ENCODE results near the gene OR6N2. TPM values are rescaled to one million over a fixed set of nuclear protein-coding genes. Genes with fewer than 3 reads are reported as not detected.

Gene OR6N2
- total RNA-seq, 1 donor from 2014 or later: not detected

DNA sequence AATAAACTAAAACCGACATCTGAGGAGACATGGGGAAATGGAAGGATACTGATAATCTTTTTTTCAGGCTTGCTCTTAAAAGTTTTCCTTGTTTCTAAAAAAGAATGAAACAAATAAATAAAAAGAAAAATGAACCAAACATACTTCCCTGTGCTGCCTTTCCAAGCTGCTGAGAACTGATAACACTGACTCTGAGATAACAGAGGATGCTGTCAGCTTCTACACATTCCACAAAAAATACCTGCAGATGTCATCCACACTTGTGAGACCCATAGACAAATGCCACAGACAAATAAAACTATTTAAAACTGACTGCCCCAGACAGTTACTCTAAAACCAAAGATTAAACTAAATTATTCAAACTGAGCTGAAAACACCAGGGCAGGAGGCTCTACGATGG lies 48.5 kb downstream of the OR6N2 start:
- Histone ChIP-seq H3K4me1 (ENCODE audit: insufficient read depth, low read length) (no peaks in the 10 kb centered on the region), H3K9ac (ENCODE audit: low read length) (no peak overlapping the region), H4K20me1 (ENCODE audit: insufficient read depth, low read length) (no peaks in the 10 kb centered on the region), H3K27ac (ENCODE audit: low read depth, low read length) (no peak overlapping the region), H3K4me3 (ENCODE audit: insufficient read depth, low read depth, low read length) (no peak overlapping the region), H3K9me3 (ENCODE audit: insufficient read depth, low read depth, low read length) (no peaks in the 10 kb centered on the region), H2AFZ (ENCODE audit: low read depth, low read length) (no peak overlapping the region), H3K36me3 (ENCODE audit: insufficient read depth, low read length) (no peaks in the 10 kb centered on the region), H3K79me2 (ENCODE audit: insufficient read depth, low read length) (no peaks in the 10 kb centered on the region), H3K27me3 (ENCODE audit: insufficient read depth, low read length) (no peaks in the 10 kb centered on the region), H3K4me2 (ENCODE audit: low read length) (no peak overlapping the region)
- H3K36me3 Mint-ChIP-seq (ENCODE audit: low read depth, unreplicated experiment): no peaks in the 10 kb centered on the region
- DNase-seq (ENCODE audit: low read depth) (no peak), FAIRE-seq (no peak)
- H3K4me1 Mint-ChIP-seq (ENCODE audit: low read depth, unreplicated experiment): peaks cover 4% of the 10 kb centered on the region
- no peak overlapping the region for H3K4me3 Mint-ChIP-seq (ENCODE audit: unreplicated experiment)
- H3K27me3 Mint-ChIP-seq (ENCODE audit: low read depth, unreplicated experiment): peaks cover 2% of the 10 kb centered on the region
- H3K9me3 Mint-ChIP-seq (ENCODE audit: unreplicated experiment): no peaks in the 10 kb centered on the region
- no peak overlapping the region for H3K27ac Mint-ChIP-seq (ENCODE audit: unreplicated experiment)
- TF ChIP-seq, protein P1, sequence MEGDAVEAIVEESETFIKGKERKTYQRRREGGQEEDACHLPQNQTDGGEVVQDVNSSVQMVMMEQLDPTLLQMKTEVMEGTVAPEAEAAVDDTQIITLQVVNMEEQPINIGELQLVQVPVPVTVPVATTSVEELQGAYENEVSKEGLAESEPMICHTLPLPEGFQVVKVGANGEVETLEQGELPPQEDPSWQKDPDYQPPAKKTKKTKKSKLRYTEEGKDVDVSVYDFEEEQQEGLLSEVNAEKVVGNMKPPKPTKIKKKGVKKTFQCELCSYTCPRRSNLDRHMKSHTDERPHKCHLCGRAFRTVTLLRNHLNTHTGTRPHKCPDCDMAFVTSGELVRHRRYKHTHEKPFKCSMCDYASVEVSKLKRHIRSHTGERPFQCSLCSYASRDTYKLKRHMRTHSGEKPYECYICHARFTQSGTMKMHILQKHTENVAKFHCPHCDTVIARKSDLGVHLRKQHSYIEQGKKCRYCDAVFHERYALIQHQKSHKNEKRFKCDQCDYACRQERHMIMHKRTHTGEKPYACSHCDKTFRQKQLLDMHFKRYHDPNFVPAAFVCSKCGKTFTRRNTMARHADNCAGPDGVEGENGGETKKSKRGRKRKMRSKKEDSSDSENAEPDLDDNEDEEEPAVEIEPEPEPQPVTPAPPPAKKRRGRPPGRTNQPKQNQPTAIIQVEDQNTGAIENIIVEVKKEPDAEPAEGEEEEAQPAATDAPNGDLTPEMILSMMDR (IDR thresholded peaks at IDR 0.05; ENCODE audit: insufficient read depth, low read depth, low read length): no peak
- no peak for TF ChIP-seq EZH2 (IDR thresholded peaks at IDR 0.05; ENCODE audit: insufficient read depth, low read length)

DNA sequence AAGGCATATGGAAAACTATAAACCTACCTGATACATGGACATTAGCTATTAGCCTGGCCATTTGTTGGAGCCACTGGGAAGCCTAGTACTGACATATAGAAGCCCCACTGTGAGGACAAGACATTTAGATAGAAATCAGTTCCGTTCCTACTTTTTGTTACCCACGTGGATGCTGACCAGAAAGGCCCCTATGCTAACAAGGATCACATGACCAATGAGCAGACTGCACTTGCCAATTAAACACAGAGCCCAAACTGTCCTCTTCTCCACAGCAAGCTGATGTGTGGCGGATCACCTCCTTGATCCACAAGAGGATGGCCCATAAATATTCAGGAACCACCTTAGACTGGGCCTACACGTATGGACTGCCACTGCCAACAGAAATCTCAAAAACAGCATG lies 49.3 kb downstream of the OR6N2 start:
- DNase-seq (ENCODE audit: low read depth) (no peak), FAIRE-seq (no peak)
- H3K4me1 ChIP-seq (ENCODE audit: insufficient read depth, low read length): no peaks in the 10 kb centered on the region
- no peak overlapping the region for H3K4me3 ChIP-seq (ENCODE audit: insufficient read depth, low read depth, low read length)
- H3K4me3 Mint-ChIP-seq (ENCODE audit: unreplicated experiment): no peak overlapping the region
- H3K4me2 ChIP-seq (ENCODE audit: low read length): no peak overlapping the region
- no peak overlapping the region for H3K9ac ChIP-seq (ENCODE audit: low read length)
- H2AFZ ChIP-seq (ENCODE audit: low read depth, low read length): no peak overlapping the region
- no peaks in the 10 kb centered on the region for H3K27me3 ChIP-seq (ENCODE audit: insufficient read depth, low read length)
- peaks cover 2% of the 10 kb centered on the region for H3K27me3 Mint-ChIP-seq (ENCODE audit: low read depth, unreplicated experiment)
- H3K36me3 Mint-ChIP-seq (ENCODE audit: low read depth, unreplicated experiment): no peaks in the 10 kb centered on the region
- H3K4me1 Mint-ChIP-seq (ENCODE audit: low read depth, unreplicated experiment): peaks cover 4% of the 10 kb centered on the region
- no peak overlapping the region for H3K27ac Mint-ChIP-seq (ENCODE audit: unreplicated experiment)
- no peak for TF ChIP-seq EZH2 (IDR thresholded peaks at IDR 0.05; ENCODE audit: insufficient read depth, low read length)
- TF ChIP-seq, protein P1 (IDR thresholded peaks at IDR 0.05; ENCODE audit: insufficient read depth, low read depth, low read length): no peak
- H3K9me3 ChIP-seq (ENCODE audit: insufficient read depth, low read depth, low read length): no peaks in the 10 kb centered on the region
- no peaks in the 10 kb centered on the region for H4K20me1 ChIP-seq (ENCODE audit: insufficient read depth, low read length)
- no peaks in the 10 kb centered on the region for H3K36me3 ChIP-seq (ENCODE audit: insufficient read depth, low read length)
- no peak overlapping the region for H3K27ac ChIP-seq (ENCODE audit: low read depth, low read length)
- no peaks in the 10 kb centered on the region for H3K9me3 Mint-ChIP-seq (ENCODE audit: unreplicated experiment)
- no peaks in the 10 kb centered on the region for H3K79me2 ChIP-seq (ENCODE audit: insufficient read depth, low read length)

DNA sequence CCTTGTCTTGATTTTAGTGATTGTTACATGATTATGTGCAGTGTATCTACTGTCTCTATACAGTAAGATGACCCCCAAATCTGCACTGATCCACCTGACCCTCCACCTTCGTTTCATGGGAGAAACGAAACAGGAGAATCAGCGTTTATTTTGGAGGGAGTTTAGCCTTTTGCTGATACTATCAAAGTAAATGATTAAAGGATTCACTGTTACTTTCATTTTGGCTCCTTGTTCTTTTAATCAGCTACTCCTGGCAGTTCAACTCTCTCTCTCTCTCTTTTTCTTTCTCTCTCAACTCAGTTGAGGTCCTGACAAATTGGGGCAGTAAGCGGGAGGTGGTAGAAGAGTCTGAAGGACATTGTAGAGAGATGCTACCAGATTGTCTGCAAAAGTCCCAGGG lies 50.6 kb downstream of the OR6N2 start:
- H3K9me3 ChIP-seq (ENCODE audit: insufficient read depth, low read depth, low read length): no peaks in the 10 kb centered on the region
- H3K79me2 ChIP-seq (ENCODE audit: insufficient read depth, low read length): no peaks in the 10 kb centered on the region
- FAIRE-seq (no peak), DNase-seq (ENCODE audit: low read depth) (no peak)
- no peaks in the 10 kb centered on the region for H3K27me3 ChIP-seq (ENCODE audit: insufficient read depth, low read length)
- no peaks in the 10 kb centered on the region for H3K9me3 Mint-ChIP-seq (ENCODE audit: unreplicated experiment)
- H4K20me1 ChIP-seq (ENCODE audit: insufficient read depth, low read length): no peaks in the 10 kb centered on the region
- TF ChIP-seq, protein P1 (IDR thresholded peaks at IDR 0.05; ENCODE audit: insufficient read depth, low read depth, low read length): no peak
- no peak for TF ChIP-seq EZH2 (IDR thresholded peaks at IDR 0.05; ENCODE audit: insufficient read depth, low read length)
- H3K4me3 Mint-ChIP-seq (ENCODE audit: unreplicated experiment): no peak overlapping the region
- no peak overlapping the region for H3K4me2 ChIP-seq (ENCODE audit: low read length)
- H3K27me3 Mint-ChIP-seq (ENCODE audit: low read depth, unreplicated experiment): peaks cover 2% of the 10 kb centered on the region
- H3K9ac ChIP-seq (ENCODE audit: low read length): no peak overlapping the region
- no peaks in the 10 kb centered on the region for H3K36me3 ChIP-seq (ENCODE audit: insufficient read depth, low read length)
- peaks cover under 1% of the 10 kb centered on the region for H3K4me1 Mint-ChIP-seq (ENCODE audit: low read depth, unreplicated experiment)
- H3K36me3 Mint-ChIP-seq (ENCODE audit: low read depth, unreplicated experiment): no peaks in the 10 kb centered on the region
- no peak overlapping the region for H2AFZ ChIP-seq (ENCODE audit: low read depth, low read length)
- no peak overlapping the region for H3K27ac ChIP-seq (ENCODE audit: low read depth, low read length)
- no peak overlapping the region for H3K4me3 ChIP-seq (ENCODE audit: insufficient read depth, low read depth, low read length)
- H3K27ac Mint-ChIP-seq (ENCODE audit: unreplicated experiment): no peak overlapping the region
- no peaks in the 10 kb centered on the region for H3K4me1 ChIP-seq (ENCODE audit: insufficient read depth, low read length)
